ENCODE measurements around the gene UMODL1. TPM values are rescaled to one million over a fixed set of nuclear protein-coding genes. Genes with fewer than 3 reads are reported as not detected.

UMODL1 gene
- total RNA-seq, 1 experiment from 2014 or later = 0.30 TPM

GRCh38 chr21:42191696-42192595, 120.8 kb downstream of the UMODL1 start:
- peak in 1 of 2 experiments; percentile 34 for DNase-seq
- no peak overlapping the region for H3K4me3 ChIP-seq
- H3K27ac ChIP-seq = no peak overlapping the region
- peaks cover 3% of the 10 kb centered on the region; the same call in 1 of the 2 replicates for H3K4me1 ChIP-seq
- no peaks in the 10 kb centered on the region for H3K36me3 ChIP-seq
- no peaks in the 10 kb centered on the region for H3K9me3 ChIP-seq (replicated peaks)
- H3K27me3 ChIP-seq = no peaks in the 10 kb centered on the region

Other genes with a start within 250 kb of the UMODL1 start
- gene PRDM15, start 192.0 kb upstream of the UMODL1 start, total RNA-seq (2014; rRNA removed; shearing (Covaris generic)) = 5.6 and 6.1 TPM in 2 replicates
- 14.1 and 14.5 TPM in 2 replicates for gene C2CD2, start 117.3 kb upstream of the UMODL1 start, total RNA-seq (2014; rRNA removed; shearing (Covaris generic))
- 20.5 and 25.7 TPM in 2 replicates for gene ZBTB21, start 61.0 kb upstream of the UMODL1 start, total RNA-seq (2014; rRNA removed; shearing (Covaris generic))
- gene ABCG1, start 147.8 kb downstream of the UMODL1 start, total RNA-seq (2014; rRNA removed; shearing (Covaris generic)) = 0.03 and 0.04 TPM in 2 replicates
- gene TFF3, start 244.1 kb downstream of the UMODL1 start, total RNA-seq (2014; rRNA removed; shearing (Covaris generic)) = 48.5 and 52.7 TPM in 2 replicates